BE2C (cell line): ENCODE measurements around the gene B3GAT3.
"Not testable (repeated sequence)": the region's sequence is repeated elsewhere in the genome, so short reads cannot be mapped to it uniquely, and the experiment has no call there.

Experiments used
- DNase-seq: peaks from one replicate; pipeline ENCODE4 v3.0.0-alpha.2; 2020
- H3K27me3 ChIP-seq: fragments of 250-450 bp; sonication (Bioruptor Pico); 2 replicates; pipeline ENCODE4 v1.5.1; 2020; ENCODE audit warnings: mild to moderate bottlenecking
- H3K36me3 ChIP-seq: fragments of 250-450 bp; sonication (Bioruptor Pico); 2 replicates; pipeline ENCODE4 v1.5.1; 2020; ENCODE audit warnings: mild to moderate bottlenecking
- H3K4me1 ChIP-seq: fragments of 250-450 bp; sonication (Bioruptor Pico); 2 replicates; pipeline ENCODE4 v1.5.1; 2020
- H3K4me3 ChIP-seq: 2 replicates; pipeline ENCODE4 v1.5.1; 2011; ENCODE audit warnings: low read depth, low read length
- H3K9me3 ChIP-seq: fragments of 250-450 bp; sonication (Bioruptor Pico); 2 replicates; pipeline ENCODE4 v1.5.1; 2020
- TF ChIP-seq, protein P1 (sequence below): IDR thresholded peaks from 2 replicates; pipeline ENCODE4 v1.5.1; 2012; ENCODE audit warnings: mild to moderate bottlenecking, low read depth, low read length

The B3GAT3 gene

DNA sequence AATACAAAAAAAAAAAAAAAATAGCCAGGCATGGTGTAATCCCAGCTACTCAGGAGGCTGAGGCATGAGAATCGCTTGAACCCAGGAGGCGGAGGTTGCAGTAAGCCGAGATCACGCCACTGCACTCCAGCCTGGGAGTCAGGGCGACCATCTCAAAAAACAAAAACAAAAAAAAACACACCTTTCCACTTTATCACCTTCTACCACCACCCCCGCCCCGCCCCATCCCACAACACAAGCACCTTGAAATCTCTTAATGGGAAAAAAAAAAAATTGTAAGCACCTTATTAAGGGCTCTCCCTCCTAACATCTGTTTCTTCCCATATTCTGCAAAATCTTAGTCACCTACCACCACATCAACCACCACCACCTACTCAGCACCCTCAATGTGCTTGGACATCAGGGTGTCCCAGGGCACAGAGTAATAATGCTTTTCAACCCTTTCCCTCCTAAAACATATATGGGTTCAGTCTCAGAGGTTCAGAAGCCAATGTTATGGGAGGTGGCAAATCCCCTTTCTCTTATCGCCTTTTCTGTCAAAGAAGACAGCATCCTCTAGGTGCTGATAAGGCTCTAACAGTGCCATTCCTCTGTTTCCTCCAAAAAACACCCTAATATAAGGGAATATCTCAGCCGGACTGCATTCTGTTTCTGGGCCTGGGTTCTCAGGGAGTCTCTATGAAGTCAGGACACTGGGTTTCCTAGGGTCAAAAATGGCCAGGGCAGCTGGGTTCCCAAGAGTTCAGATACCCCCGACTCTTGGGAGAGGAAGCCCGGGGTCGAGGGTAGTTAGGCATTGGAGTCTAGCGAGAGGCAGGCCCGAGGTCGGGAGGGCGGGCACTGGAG, 30.6 kb upstream of the B3GAT3 start:
- Histone ChIP-seq H3K36me3 (peaks cover 5% of the 10 kb centered on the region; the same call in 1 of the 2 replicates), H3K27me3 (no peaks in the 10 kb centered on the region), H3K9me3 (no peaks in the 10 kb centered on the region), H3K4me3 (peak overlapping the region; percentile 86), H3K4me1 (no peaks in the 10 kb centered on the region)
- TF ChIP-seq, protein P1, sequence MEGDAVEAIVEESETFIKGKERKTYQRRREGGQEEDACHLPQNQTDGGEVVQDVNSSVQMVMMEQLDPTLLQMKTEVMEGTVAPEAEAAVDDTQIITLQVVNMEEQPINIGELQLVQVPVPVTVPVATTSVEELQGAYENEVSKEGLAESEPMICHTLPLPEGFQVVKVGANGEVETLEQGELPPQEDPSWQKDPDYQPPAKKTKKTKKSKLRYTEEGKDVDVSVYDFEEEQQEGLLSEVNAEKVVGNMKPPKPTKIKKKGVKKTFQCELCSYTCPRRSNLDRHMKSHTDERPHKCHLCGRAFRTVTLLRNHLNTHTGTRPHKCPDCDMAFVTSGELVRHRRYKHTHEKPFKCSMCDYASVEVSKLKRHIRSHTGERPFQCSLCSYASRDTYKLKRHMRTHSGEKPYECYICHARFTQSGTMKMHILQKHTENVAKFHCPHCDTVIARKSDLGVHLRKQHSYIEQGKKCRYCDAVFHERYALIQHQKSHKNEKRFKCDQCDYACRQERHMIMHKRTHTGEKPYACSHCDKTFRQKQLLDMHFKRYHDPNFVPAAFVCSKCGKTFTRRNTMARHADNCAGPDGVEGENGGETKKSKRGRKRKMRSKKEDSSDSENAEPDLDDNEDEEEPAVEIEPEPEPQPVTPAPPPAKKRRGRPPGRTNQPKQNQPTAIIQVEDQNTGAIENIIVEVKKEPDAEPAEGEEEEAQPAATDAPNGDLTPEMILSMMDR: no peak
- no peak for DNase-seq

DNA sequence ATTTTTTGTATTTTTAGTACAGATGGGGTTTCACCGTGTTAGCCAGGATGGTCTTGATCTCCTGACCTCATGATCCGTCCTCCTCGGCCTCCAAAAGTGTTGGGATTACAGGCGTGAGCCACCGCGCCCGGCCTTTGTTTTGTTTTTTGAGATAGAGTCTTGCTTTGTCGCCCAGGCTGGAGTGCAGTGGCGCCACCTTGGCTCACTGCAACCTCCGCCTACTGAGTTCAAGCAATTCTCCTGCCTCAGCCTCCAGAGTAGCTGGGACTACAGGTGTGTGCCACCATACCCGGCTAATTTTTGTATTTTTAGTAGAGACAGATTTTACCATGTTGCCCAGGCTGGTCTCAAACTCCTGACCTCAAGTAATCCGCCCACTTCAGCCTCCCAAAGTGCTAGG, 28.5 kb upstream of the B3GAT3 start:
- H3K4me3 ChIP-seq, H3K9me3 ChIP-seq, DNase-seq, H3K36me3 ChIP-seq, H3K27me3 ChIP-seq, H3K4me1 ChIP-seq: not testable (repeated sequence)

DNA sequence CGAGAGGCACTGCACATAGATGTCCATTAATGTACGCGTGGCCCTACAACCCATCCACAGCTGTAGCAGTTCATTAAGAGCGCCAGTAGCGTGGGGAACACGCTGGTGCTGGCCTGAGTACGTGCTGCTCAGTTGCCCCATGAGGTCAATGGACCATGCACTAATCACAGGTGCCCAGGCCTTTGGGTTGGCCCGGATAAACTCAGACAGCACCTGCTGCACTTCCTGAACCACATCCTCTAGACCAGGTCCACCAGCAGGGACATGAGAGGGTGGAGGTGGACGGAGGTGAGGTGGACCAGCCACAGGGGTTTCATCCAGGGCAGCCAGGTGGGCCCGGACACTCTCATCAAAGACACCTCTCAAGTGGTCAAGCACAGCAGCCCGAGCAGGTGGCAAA, 27.7 kb upstream of the B3GAT3 start:
- Histone ChIP-seq H3K9me3 (no peaks in the 10 kb centered on the region), H3K36me3 (peaks cover 8% of the 10 kb centered on the region), H3K27me3 (no peaks in the 10 kb centered on the region), H3K4me1 (no peaks in the 10 kb centered on the region), H3K4me3 (no peak overlapping the region)
- DNase-seq: no peak
- TF ChIP-seq, protein P1: no peak

DNA sequence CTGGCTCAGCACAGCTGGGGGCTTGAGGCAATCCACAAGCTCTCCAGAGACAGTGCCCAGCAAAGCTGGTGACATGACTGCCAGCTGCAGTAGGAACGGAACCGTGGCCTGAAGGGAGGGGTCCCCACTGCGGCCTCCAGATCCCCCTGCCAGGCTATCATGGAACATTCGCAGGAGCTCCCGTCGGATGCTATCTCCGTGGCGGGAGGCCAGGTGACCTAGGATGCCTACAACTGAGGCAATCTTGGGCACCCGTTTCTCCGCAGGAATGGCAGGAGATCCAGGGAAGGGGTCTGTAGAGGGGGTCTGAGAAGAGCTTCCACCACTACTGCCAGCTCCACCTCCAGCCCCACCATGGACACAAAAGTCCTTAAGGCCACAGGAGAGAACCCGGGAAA, 27.2 kb upstream of the B3GAT3 start:
- Histone ChIP-seq H3K27me3 (no peaks in the 10 kb centered on the region), H3K4me1 (no peaks in the 10 kb centered on the region), H3K9me3 (no peaks in the 10 kb centered on the region), H3K36me3 (peaks cover 12% of the 10 kb centered on the region), H3K4me3 (no peak overlapping the region)
- TF ChIP-seq, protein P1: no peak
- DNase-seq: no peak

DNA sequence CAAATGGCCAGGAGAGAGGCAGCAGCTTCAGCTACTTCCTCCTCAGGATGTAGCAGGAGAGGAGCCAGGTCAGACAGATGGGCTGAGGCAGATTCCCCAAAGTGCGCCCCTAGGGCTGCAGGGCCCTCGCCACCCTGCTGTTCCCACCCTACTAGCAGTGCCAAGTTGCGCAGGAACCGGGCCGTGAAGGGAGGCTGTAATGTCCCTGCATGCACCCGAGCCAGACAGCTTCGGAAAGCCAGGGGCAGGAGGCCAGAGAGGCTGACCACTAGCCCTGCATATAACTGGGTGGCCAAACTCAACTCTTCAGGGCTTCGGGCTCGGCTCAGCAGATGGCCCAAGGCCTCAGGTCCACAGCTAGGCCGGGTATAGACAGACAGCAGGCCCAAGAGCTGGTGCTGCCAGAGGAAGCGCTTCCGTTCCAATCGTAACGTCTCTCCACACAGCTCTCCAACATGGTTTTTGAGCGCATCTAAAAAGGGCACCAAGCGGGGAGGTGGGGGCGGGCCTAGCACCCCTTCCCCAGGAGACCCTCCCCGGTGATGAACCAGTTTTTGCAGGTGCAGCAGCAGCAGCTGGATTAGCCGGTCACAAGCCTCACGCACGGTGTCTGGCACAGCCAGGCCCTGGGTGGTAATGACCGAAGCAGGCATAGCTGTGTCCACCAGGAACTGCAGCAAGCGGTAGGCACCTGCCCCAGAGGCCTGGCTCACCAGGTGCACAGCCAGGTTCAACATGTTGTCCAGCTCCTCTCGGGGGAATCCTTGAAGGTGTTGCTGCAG, 26.6 kb upstream of the B3GAT3 start:
- no peak for DNase-seq
- Histone ChIP-seq H3K4me3 (no peak overlapping the region), H3K9me3 (no peaks in the 10 kb centered on the region), H3K36me3 (peaks cover 12% of the 10 kb centered on the region), H3K27me3 (no peaks in the 10 kb centered on the region), H3K4me1 (no peaks in the 10 kb centered on the region)
- TF ChIP-seq, protein P1: no peak

DNA sequence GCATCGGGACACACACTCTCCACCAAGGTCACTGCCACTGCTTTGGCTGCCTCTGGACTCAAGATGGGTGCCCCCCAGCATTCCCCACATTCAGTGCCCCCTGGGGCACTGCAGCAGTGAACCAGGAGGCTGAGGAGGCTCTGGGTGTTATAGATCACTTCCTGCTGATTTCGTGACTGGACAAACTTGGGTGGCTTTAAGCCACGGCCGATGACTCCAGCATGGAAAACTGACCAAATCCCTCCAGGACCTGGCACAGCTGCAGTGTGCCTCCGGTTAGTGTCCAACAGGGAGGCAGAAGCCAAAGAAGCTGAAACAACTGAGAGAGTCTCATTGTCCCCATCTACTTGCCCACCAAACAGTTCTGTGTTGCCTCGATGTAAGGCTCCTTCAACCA, 25.8 kb upstream of the B3GAT3 start:
- DNase-seq: no peak
- TF ChIP-seq, protein P1: no peak
- Histone ChIP-seq H3K4me3 (no peak overlapping the region), H3K36me3 (peaks cover 12% of the 10 kb centered on the region), H3K27me3 (no peaks in the 10 kb centered on the region), H3K9me3 (no peaks in the 10 kb centered on the region), H3K4me1 (no peaks in the 10 kb centered on the region)
